ENCODE results near the gene TP53TG5. TPM values are rescaled to one million over a fixed set of nuclear protein-coding genes. Genes with fewer than 3 reads are reported as not detected.

TP53TG5 gene
- total RNA-seq, 1 experiment from 2014 or later, result 0.69 TPM

GRCh38 chr20:45355209-45356084 lies 22.7 kb downstream of the TP53TG5 start:
- POLR2A ChIA-PET (ENCODE audit: low non-redundant PET), result interaction anchor here (0.9 kb wide), 1 partner anchor 50 kb away, joined by 6 read pairs; no protein-coding TSS in a partner anchor
- CTCF ChIA-PET, result interaction anchor here (0.5 kb wide), 1 partner anchor 1159 kb away, joined by 3 read pairs; no protein-coding TSS in a partner anchor

GRCh38 chr20:45354423-45355208 lies 23.5 kb downstream of the TP53TG5 start:
- H3K4me1 ChIP-seq (ENCODE audit: insufficient read depth, low read length, poor library complexity, severe bottlenecking), result peaks cover 6% of the 10 kb centered on the region
- no peak overlapping the region for H3K27ac ChIP-seq (ENCODE audit: low read depth, low read length, poor library complexity, severe bottlenecking)
- H3K36me3 ChIP-seq (ENCODE audit: insufficient read depth, low read length, poor library complexity, severe bottlenecking), result no peaks in the 10 kb centered on the region
- no TSS peak for BruUV-seq (replicated peaks)
- no peaks in the 10 kb centered on the region for H3K27me3 ChIP-seq (replicated peaks; ENCODE audit: insufficient read depth, low read depth, low read length, poor library complexity)
- no peak overlapping the region for H3K4me3 ChIP-seq (ENCODE audit: low read depth, low read length, poor library complexity, severe bottlenecking)
- intact Hi-C loops (cut with micrococcal nuclease; ENCODE audit: unreplicated experiment), result no loop called here
- ChIA-PET POLR2A (ENCODE audit: low non-redundant PET) (interaction anchor here (0.9 kb wide), 1 partner anchor 51 kb away, joined by 6 read pairs; no protein-coding TSS in a partner anchor), CTCF (no interaction called here)
- DNase-seq (ENCODE audit: low spot score), result no peak
- no peak for TF ChIP-seq EZH2 (IDR thresholded peaks at IDR 0.05; ENCODE audit: borderline replicate concordance, low read depth, low read length, poor library complexity, severe bottlenecking)
- TF ChIP-seq CTCF (conservative IDR thresholded peaks at IDR 0.05; ENCODE audit: low read depth, low read length), result no peak
- no peaks in the 10 kb centered on the region for H3K9me3 ChIP-seq (ENCODE audit: low read depth, low read length, poor library complexity, severe bottlenecking)

More at GRCh38 chr20:45355209-45356084, 22.7 kb downstream of the TP53TG5 start:
- H3K4me3 ChIP-seq (ENCODE audit: low read depth, low read length, poor library complexity, severe bottlenecking), result no peak overlapping the region
- no peaks in the 10 kb centered on the region for H3K36me3 ChIP-seq (ENCODE audit: insufficient read depth, low read length, poor library complexity, severe bottlenecking)
- intact Hi-C loops (cut with micrococcal nuclease; ENCODE audit: unreplicated experiment), result no loop called here
- DNase-seq (ENCODE audit: low spot score), result no peak
- no peaks in the 10 kb centered on the region for H3K9me3 ChIP-seq (ENCODE audit: low read depth, low read length, poor library complexity, severe bottlenecking)
- TF ChIP-seq CTCF (conservative IDR thresholded peaks at IDR 0.05; ENCODE audit: low read depth, low read length) (no peak), EZH2 (IDR thresholded peaks at IDR 0.05; ENCODE audit: borderline replicate concordance, low read depth, low read length, poor library complexity, severe bottlenecking) (no peak)
- no peak overlapping the region for H3K27ac ChIP-seq (ENCODE audit: low read depth, low read length, poor library complexity, severe bottlenecking)
- BruUV-seq (replicated peaks), result no TSS peak
- no peaks in the 10 kb centered on the region for H3K27me3 ChIP-seq (replicated peaks; ENCODE audit: insufficient read depth, low read depth, low read length, poor library complexity)
- peaks cover 6% of the 10 kb centered on the region for H3K4me1 ChIP-seq (ENCODE audit: insufficient read depth, low read length, poor library complexity, severe bottlenecking)

- no peak for DNase-seq (ENCODE audit: low spot score)
- no TSS peak for BruUV-seq (replicated peaks)
- Histone ChIP-seq H3K27me3 (replicated peaks; ENCODE audit: insufficient read depth, low read depth, low read length, poor library complexity) (no peaks in the 10 kb centered on the region), H3K4me3 (ENCODE audit: low read depth, low read length, poor library complexity, severe bottlenecking) (no peak overlapping the region), H3K9me3 (ENCODE audit: low read depth, low read length, poor library complexity, severe bottlenecking) (no peaks in the 10 kb centered on the region), H3K36me3 (ENCODE audit: insufficient read depth, low read length, poor library complexity, severe bottlenecking) (no peaks in the 10 kb centered on the region), H3K4me1 (ENCODE audit: insufficient read depth, low read length, poor library complexity, severe bottlenecking) (peaks cover 10% of the 10 kb centered on the region), H3K27ac (ENCODE audit: low read depth, low read length, poor library complexity, severe bottlenecking) (no peak overlapping the region)
- ChIA-PET POLR2A (ENCODE audit: low non-redundant PET) (no interaction called here), CTCF (no interaction called here)
- TF ChIP-seq CTCF (conservative IDR thresholded peaks at IDR 0.05; ENCODE audit: low read depth, low read length), result no peak
- TF ChIP-seq EZH2 (IDR thresholded peaks at IDR 0.05; ENCODE audit: borderline replicate concordance, low read depth, low read length, poor library complexity, severe bottlenecking), result no peak
- intact Hi-C loops (cut with micrococcal nuclease; ENCODE audit: unreplicated experiment), result no loop called here
Observed at GRCh38 chr20:45353746-45354145, 24.4 kb downstream of the TP53TG5 start.
